HPDE6-E6E7 (cell line): ENCODE results near the gene TRIAP1.

Experiments
- DNase-seq: peaks from one replicate; pipeline ENCODE4 v3.0.0; 2011; ENCODE audit warnings: missing footprints; ENCODE audit errors: extremely low spot score

TRIAP1 gene

GRCh38 chr12:120429368-120429767 lies 16.8 kb downstream of the TRIAP1 start:
- DNase-seq: no peak

GRCh38 chr12:120428597-120429229 lies 17.5 kb downstream of the TRIAP1 start:
- DNase-seq: no peak

GRCh38 chr12:120425797-120426196 lies 20.4 kb downstream of the TRIAP1 start:
- no peak for DNase-seq

GRCh38 chr12:120422892-120423456 lies 23.2 kb downstream of the TRIAP1 start:
- no peak for DNase-seq

DNA sequence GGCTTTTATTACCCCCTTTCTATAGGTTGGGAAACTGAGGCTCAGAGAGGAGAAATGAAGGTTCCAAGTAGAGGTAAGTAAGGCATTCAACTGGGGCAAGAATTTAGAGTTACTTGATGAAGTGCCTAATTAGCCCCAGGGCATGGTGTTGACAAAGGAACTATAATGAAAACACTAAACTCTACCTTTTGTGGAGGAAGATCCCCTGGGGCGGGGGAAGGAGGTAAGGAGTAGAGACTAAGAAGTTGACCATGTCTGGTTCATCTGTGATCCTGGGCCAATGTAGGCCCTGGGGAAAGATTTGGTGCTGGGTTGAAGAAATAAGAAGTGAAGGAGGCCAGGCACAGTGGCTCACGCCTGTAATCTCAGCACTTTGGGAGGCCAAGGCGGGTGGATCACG lies 24.5 kb downstream of the TRIAP1 start:
- no peak for DNase-seq

DNA sequence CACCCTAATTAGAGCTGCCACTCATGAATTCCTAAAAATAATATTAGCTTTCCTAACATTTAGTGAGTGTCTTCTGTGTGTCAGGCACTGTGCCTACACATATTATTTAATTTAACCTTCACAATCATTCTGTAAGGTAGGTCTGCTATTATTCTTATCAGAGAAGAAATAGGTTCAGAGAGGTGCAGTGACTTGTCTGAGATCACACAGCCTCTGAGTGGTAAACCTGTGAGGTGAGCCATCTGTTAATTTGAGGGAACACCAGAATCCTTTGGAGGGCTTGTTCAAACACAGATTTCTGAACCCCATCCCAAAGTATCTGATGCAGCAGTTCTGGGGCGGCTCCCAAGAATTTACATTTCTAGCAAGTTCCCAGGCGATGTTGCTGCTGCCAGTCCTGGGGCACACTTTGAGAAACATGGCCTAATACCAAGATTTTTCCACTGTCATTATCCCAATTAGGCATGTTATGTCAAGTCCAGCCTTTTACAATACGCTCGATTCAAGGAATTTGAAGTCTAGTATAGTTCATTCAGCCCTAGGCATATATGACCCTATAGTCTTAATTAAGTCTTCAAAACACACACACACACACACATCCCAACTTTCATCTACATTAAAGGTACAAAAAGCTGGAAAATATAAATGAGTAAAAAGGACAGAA lies 28.1 kb downstream of the TRIAP1 start:
- DNase-seq: no peak

GRCh38 chr12:120416490-120417216 lies 29.5 kb downstream of the TRIAP1 start:
- no peak for DNase-seq

DNA sequence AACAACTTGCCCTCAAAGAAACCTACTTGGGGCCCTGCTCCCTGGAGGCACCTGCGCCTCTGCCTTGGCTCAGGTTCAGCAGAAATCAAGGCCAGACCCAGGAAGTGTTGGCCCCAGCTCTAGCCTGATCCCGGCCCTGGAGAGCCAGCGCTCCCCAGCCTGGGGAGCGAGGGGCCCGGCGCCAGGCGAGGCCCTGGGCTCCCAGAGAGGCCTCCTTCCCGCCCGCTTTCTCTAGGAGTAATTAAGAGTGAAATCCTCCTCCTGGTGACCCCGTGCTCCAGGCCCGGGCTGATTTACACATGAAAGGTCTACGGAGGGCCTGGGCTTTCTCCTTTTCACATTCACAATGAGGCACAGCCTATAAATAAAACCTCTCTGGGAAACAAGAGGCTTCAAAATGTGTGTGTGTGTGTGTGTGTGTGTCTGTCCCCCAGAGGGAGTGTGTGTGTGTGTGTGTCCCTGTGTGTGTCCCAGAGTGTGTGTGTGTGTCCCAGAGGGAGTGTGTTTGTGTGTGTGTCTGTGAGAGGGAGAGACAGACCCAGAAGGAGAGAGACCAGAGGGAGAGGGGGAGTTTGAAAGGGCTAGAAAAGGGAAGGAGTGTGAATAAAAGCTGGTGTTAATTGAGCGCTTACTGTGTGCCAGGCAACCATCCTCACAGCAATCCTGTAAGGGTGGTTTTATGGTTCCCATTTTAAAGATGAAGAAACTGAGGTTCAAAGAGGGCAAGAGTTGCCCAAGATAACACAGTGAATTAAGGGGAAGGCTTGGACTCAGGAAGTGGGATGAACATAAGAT lies 32.1 kb downstream of the TRIAP1 start:
- no peak for DNase-seq

DNA sequence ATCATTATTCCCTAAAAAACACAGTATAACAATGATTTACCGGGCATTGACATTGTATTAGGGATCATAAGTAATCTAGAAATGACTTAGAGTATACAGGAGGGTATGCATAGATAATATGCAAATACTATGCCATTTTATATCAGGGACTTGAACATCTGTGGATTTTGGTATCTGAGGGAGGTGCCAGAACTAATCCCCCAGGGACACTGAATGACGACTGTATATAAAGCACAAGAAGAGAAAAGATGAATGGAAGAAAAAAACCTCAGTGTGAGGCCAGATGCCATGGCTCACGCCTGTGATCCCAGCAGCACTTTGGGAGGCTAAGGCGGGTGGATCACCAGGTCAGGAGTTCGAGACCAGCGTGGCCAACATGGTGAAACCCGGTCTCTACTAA lies 33.8 kb downstream of the TRIAP1 start:
- DNase-seq: no peak

DNA sequence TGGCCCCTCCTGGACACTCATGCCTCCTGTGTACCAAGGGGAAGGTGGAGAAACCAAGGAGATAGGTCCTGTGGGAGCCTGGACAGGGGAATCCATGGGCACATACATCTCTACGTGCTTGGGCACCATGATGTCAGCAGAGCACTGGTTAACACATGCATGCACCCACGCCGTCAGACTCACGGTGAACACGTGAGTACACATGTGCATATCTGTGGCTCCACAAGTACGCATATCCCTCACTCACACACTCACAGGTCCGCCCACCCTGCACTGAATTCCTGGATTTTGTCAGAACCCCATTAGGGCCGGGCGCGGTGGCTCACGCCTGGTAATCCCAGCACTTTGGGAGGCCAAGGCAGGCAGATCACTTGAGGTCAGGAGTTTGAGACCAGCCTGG lies 37.4 kb downstream of the TRIAP1 start:
- DNase-seq: no peak

GRCh38 chr12:120406553-120406952 lies 39.6 kb downstream of the TRIAP1 start:
- DNase-seq: no peak

DNA sequence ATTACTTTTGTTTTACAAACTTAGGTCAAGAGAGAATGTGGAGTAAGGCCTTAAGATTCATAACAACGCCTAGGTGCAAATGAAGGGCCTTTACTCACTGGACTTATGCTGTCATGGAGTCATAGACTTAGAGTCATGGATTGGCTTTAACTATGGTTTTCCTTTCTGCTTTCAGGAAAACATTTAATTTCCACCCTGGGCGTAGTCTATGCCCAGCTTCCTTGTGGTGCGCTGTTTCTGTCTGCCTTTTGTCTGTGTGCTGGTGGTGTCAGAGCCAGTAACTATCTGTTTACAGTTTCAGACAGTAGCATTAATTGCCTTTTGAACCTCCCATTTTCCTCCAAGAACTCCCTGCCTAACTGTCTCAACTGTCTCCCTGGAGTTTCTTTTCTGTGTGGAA lies 40.1 kb downstream of the TRIAP1 start:
- DNase-seq: no peak

DNA sequence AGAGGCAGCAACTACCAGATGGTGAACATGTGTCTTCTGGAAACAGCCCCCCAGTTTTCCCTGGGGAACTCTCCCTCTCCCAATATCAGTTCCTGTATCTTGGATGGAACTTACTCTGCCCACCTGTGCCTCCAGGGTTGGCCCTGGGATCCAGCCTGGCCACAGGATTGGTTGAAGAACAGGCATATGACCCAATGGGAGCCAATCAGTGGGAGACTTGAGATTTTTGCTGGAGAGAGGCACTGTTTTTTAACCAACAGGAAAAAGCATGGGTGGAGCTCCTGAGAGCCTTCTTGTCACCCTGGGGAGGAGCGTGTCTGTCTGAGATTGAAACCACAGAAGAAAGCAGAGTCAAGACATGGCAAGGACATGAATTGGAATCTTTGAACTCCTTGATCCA lies 41.9 kb downstream of the TRIAP1 start:
- no peak for DNase-seq

DNA sequence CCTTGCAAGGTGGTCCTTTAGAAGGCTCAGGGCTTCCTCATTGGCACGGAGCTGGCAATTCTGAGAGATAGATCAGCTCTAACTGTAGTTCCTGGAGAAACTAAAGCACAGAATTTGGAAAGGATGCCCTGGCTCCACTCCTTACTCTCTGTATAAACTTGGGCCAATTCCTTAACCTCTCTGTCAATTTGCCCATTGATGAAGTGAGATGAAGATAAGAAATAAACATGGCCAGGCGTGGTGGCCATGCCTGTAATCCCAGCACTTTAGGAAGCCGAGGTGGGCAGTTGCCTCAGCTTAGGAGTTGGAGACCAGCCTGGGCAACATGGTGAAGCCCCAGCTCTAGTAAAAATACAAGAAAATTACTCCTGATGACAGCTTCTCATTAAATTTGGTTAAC lies 42.3 kb downstream of the TRIAP1 start:
- DNase-seq: no peak

- DNase-seq: no peak
These were observed 44.0 kb downstream of the TRIAP1 start for GRCh38 chr12:120402217-120402616.

GRCh38 chr12:120399531-120399930 lies 46.7 kb downstream of the TRIAP1 start:
- DNase-seq: no peak

GRCh38 chr12:120397824-120398540 lies 48.2 kb downstream of the TRIAP1 start:
- no peak for DNase-seq

- peak; percentile 39 for DNase-seq
These were observed 51.5 kb downstream of the TRIAP1 start for GRCh38 chr12:120394483-120395367.
